CD4-positive, alpha-beta T cell treated with Interleukin-10 for 1 hour (primary cell): Measurements from ENCODE around the gene HSD17B2.
"Not testable (repeated sequence)": the region's sequence is repeated elsewhere in the genome, so short reads cannot be mapped to it uniquely, and the experiment has no call there.

Experiments used
- DNase-seq: peaks from one replicate; pipeline ENCODE4 v3.0.0-alpha.2; 2020

The HSD17B2 gene

GRCh38 chr16:82083710-82084353 lies 48.8 kb downstream of the HSD17B2 start:
- no peak for DNase-seq

GRCh38 chr16:82085011-82085779 lies 50.1 kb downstream of the HSD17B2 start:
- no peak for DNase-seq

GRCh38 chr16:82088483-82088882 lies 53.4 kb downstream of the HSD17B2 start:
- no peak for DNase-seq

- DNase-seq, result no peak
Measured at GRCh38 chr16:82091241-82091640, 56.2 kb downstream of the HSD17B2 start.

GRCh38 chr16:82092711-82093110 lies 57.7 kb downstream of the HSD17B2 start:
- DNase-seq, result no peak

- no peak for DNase-seq
Measured at GRCh38 chr16:82093666-82094300, 58.7 kb downstream of the HSD17B2 start.

GRCh38 chr16:82094942-82095540 lies 60.0 kb downstream of the HSD17B2 start:
- DNase-seq, result no peak

GRCh38 chr16:82096641-82097040 lies 61.6 kb downstream of the HSD17B2 start:
- no peak for DNase-seq

- DNase-seq, result no peak
Measured at GRCh38 chr16:82105107-82105506, 70.1 kb downstream of the HSD17B2 start.

GRCh38 chr16:82108100-82108499 lies 73.0 kb downstream of the HSD17B2 start:
- no peak for DNase-seq

GRCh38 chr16:82108774-82109173 lies 73.7 kb downstream of the HSD17B2 start:
- DNase-seq, result no peak

- not testable (repeated sequence) for DNase-seq
Measured at GRCh38 chr16:82109266-82109665, 74.2 kb downstream of the HSD17B2 start.

- DNase-seq, result no peak
Measured at GRCh38 chr16:82111944-82112343, 76.9 kb downstream of the HSD17B2 start.

- DNase-seq, result no peak
Measured at GRCh38 chr16:82113741-82114140, 78.7 kb downstream of the HSD17B2 start.

GRCh38 chr16:82116535-82116934 lies 81.5 kb downstream of the HSD17B2 start:
- DNase-seq, result no peak

GRCh38 chr16:82118749-82119148 lies 83.7 kb downstream of the HSD17B2 start:
- no peak for DNase-seq

GRCh38 chr16:82119405-82119804 lies 84.4 kb downstream of the HSD17B2 start:
- no peak for DNase-seq

- DNase-seq, result no peak
Measured at GRCh38 chr16:82124651-82125050, 89.6 kb downstream of the HSD17B2 start.

GRCh38 chr16:82129881-82130280 lies 94.8 kb downstream of the HSD17B2 start:
- no peak for DNase-seq

GRCh38 chr16:82133798-82134197 lies 98.7 kb downstream of the HSD17B2 start:
- DNase-seq, result peak; percentile 26

GRCh38 chr16:82134846-82135245 lies 99.8 kb downstream of the HSD17B2 start:
- no peak for DNase-seq

- DNase-seq, result no peak
Measured at GRCh38 chr16:82135844-82136243, 100.8 kb downstream of the HSD17B2 start.

- no peak for DNase-seq
Measured at GRCh38 chr16:82136956-82137821, 102.1 kb downstream of the HSD17B2 start.
